HCT116 (cell line): ENCODE measurements around the gene E4F1.

Source experiments
- EZH2phosphoT487 ChIP-seq: fragments of 200-600 bp; IDR thresholded peaks from 2 replicates; pipeline ENCODE4 v1.6.1; 2018; ENCODE audit warnings: antibody characterized with exemption, borderline replicate concordance
- JUND ChIP-seq: IDR thresholded peaks from 2 replicates; pipeline ENCODE4 v1.6.1; 2012
- POLR2A ChIP-seq: IDR thresholded peaks from 2 replicates; pipeline ENCODE4 v1.7.0; 2011; ENCODE audit warnings: borderline replicate concordance; ENCODE audit not compliant: insufficient read depth, insufficient read length; ENCODE audit errors: extremely low read depth
- RAD21 ChIP-seq: IDR thresholded peaks from 2 replicates; pipeline ENCODE4 v1.6.1; 2012; ENCODE audit warnings: low read depth, mild to moderate bottlenecking
- YY1 ChIP-seq: IDR thresholded peaks from 2 replicates; pipeline ENCODE4 v1.6.1; 2011; ENCODE audit warnings: low read length, low read depth, moderate library complexity, mild to moderate bottlenecking; ENCODE audit not compliant: insufficient replicate concordance; ENCODE audit errors: extremely low read depth
- ZFX ChIP-seq: fragments of 450-650 bp; IDR thresholded peaks from 2 replicates; pipeline ENCODE4 v1.6.1; 2017
- ZNF274 ChIP-seq: fragments of 200-500 bp; sonication (Bioruptor generic); IDR thresholded peaks from 2 replicates; pipeline ENCODE4 v1.6.1; 2014; ENCODE audit warnings: mild to moderate bottlenecking, low read depth, low read length, inconsistent platforms
- TF ChIP-seq, protein P1 (sequence below), 3 experiments: fragments of 200-600 bp in 1 of 3; sonication (generic) in 1 of 3; IDR thresholded peaks in 2 of 3; conservative IDR thresholded peaks in 1 of 3; 2 replicates each; pipeline ENCODE4 v1.5.1; 2012 to 2017; ENCODE audit warnings: low read depth in 2 of 3, low read length in 2 of 3, antibody characterized with exemption in 1 of 3, borderline replicate concordance in 1 of 3, control low read depth in 1 of 3, mild to moderate bottlenecking in 1 of 3, mixed read lengths in 1 of 3, mixed run types in 1 of 3, moderate library complexity in 1 of 3; ENCODE audit not compliant: insufficient read depth in 1 of 3

DNA sequence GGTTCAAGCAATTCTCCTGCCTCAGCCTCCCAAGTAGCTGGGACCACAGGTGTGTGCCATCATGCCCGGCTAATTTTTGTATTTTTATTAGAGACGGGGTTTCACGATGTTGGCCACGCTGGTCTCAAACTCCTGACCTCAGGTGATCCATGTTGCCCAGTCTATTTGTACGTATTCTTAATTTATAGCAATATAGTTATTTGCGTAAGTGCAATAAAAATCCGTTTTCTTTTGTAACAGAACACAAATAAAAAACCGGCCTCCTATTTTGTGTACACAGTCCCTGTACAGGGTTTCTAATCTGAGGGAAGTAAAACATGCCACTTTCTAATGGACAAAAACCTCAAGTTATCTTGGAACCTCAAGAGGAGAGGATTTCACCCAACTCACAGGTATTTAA, 36.9 kb downstream of the E4F1 start:
- no peak for TF ChIP-seq RAD21
- TF ChIP-seq, protein P1, sequence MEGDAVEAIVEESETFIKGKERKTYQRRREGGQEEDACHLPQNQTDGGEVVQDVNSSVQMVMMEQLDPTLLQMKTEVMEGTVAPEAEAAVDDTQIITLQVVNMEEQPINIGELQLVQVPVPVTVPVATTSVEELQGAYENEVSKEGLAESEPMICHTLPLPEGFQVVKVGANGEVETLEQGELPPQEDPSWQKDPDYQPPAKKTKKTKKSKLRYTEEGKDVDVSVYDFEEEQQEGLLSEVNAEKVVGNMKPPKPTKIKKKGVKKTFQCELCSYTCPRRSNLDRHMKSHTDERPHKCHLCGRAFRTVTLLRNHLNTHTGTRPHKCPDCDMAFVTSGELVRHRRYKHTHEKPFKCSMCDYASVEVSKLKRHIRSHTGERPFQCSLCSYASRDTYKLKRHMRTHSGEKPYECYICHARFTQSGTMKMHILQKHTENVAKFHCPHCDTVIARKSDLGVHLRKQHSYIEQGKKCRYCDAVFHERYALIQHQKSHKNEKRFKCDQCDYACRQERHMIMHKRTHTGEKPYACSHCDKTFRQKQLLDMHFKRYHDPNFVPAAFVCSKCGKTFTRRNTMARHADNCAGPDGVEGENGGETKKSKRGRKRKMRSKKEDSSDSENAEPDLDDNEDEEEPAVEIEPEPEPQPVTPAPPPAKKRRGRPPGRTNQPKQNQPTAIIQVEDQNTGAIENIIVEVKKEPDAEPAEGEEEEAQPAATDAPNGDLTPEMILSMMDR (IDR thresholded peaks at IDR 0.05 in 2 of 3, conservative IDR thresholded peaks at IDR 0.05 in 1 of 3; ENCODE audit: borderline replicate concordance in 1 of 3, insufficient read depth in 1 of 3, low read depth in 2 of 3, low read length in 2 of 3) = no peak
- TF ChIP-seq EZH2phosphoT487 = no peak
- TF ChIP-seq ZFX = no peak
- no peak for TF ChIP-seq JUND
- no peak for TF ChIP-seq POLR2A
- no peak for TF ChIP-seq YY1
- no peak for TF ChIP-seq ZNF274
